A673 (cell line): ENCODE measurements around the gene GTPBP6.

Experiments used
- EZH2 ChIP-seq: fragments of 200-600 bp; sonication (generic); IDR thresholded peaks from 2 replicates; pipeline ENCODE4 v1.6.1; 2017; ENCODE audit warnings: borderline replicate concordance, low read depth, mild to moderate bottlenecking, mixed read lengths, antibody characterized with exemption, low read length; ENCODE audit not compliant: poor library complexity, severe bottlenecking
- TF ChIP-seq, protein P1 (sequence below): fragments of 300-800, 200-600 bp; sonication (generic); conservative IDR thresholded peaks from 2 replicates; pipeline ENCODE4 v1.5.1; 2017; ENCODE audit warnings: low read depth, mild to moderate bottlenecking, antibody characterized with exemption, low read length, moderate library complexity, mixed read lengths

- TF ChIP-seq, protein P1, sequence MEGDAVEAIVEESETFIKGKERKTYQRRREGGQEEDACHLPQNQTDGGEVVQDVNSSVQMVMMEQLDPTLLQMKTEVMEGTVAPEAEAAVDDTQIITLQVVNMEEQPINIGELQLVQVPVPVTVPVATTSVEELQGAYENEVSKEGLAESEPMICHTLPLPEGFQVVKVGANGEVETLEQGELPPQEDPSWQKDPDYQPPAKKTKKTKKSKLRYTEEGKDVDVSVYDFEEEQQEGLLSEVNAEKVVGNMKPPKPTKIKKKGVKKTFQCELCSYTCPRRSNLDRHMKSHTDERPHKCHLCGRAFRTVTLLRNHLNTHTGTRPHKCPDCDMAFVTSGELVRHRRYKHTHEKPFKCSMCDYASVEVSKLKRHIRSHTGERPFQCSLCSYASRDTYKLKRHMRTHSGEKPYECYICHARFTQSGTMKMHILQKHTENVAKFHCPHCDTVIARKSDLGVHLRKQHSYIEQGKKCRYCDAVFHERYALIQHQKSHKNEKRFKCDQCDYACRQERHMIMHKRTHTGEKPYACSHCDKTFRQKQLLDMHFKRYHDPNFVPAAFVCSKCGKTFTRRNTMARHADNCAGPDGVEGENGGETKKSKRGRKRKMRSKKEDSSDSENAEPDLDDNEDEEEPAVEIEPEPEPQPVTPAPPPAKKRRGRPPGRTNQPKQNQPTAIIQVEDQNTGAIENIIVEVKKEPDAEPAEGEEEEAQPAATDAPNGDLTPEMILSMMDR, result no peak
- no peak for TF ChIP-seq EZH2
Measured at GRCh38 chrX:290476-291166, 28.0 kb downstream of the GTPBP6 start.
